Ishikawa (cell line): ENCODE results near the gene CELA3B.

ENCODE experiments used
- CEBPB ChIP-seq: IDR thresholded peaks from 2 replicates; pipeline ENCODE4 v1.6.1; 2012
- CREB1 ChIP-seq: IDR thresholded peaks from 2 replicates; pipeline ENCODE4 v1.6.1; 2012; ENCODE audit warnings: low read depth
- EGR1 ChIP-seq: IDR thresholded peaks from 2 replicates; pipeline ENCODE4 v1.6.1; 2012
- EP300 ChIP-seq: IDR thresholded peaks from 2 replicates; pipeline ENCODE4 v1.6.1; 2012; ENCODE audit warnings: borderline replicate concordance
- MAX ChIP-seq: IDR thresholded peaks from 2 replicates; pipeline ENCODE4 v1.6.1; 2012
- RAD21 ChIP-seq: IDR thresholded peaks from 2 replicates; pipeline ENCODE4 v1.6.1; 2012; ENCODE audit warnings: low read depth
- TAF1 ChIP-seq: IDR thresholded peaks from 2 replicates; pipeline ENCODE4 v1.6.1; 2012; ENCODE audit warnings: low read depth, mild to moderate bottlenecking
- TEAD4 ChIP-seq: IDR thresholded peaks from 2 replicates; pipeline ENCODE4 v1.6.1; 2012
- USF1 ChIP-seq: IDR thresholded peaks from 2 replicates; pipeline ENCODE4 v1.6.1; 2012
- ZBTB7A ChIP-seq: IDR thresholded peaks from 2 replicates; pipeline ENCODE4 v1.6.1; 2012; ENCODE audit warnings: low read depth
- TF ChIP-seq, protein P1 (sequence below): IDR thresholded peaks from 2 replicates; pipeline ENCODE4 v1.6.1; 2012; ENCODE audit warnings: low read depth, mild to moderate bottlenecking

- TF ChIP-seq ZBTB7A, result no peak
- TF ChIP-seq, protein P1, sequence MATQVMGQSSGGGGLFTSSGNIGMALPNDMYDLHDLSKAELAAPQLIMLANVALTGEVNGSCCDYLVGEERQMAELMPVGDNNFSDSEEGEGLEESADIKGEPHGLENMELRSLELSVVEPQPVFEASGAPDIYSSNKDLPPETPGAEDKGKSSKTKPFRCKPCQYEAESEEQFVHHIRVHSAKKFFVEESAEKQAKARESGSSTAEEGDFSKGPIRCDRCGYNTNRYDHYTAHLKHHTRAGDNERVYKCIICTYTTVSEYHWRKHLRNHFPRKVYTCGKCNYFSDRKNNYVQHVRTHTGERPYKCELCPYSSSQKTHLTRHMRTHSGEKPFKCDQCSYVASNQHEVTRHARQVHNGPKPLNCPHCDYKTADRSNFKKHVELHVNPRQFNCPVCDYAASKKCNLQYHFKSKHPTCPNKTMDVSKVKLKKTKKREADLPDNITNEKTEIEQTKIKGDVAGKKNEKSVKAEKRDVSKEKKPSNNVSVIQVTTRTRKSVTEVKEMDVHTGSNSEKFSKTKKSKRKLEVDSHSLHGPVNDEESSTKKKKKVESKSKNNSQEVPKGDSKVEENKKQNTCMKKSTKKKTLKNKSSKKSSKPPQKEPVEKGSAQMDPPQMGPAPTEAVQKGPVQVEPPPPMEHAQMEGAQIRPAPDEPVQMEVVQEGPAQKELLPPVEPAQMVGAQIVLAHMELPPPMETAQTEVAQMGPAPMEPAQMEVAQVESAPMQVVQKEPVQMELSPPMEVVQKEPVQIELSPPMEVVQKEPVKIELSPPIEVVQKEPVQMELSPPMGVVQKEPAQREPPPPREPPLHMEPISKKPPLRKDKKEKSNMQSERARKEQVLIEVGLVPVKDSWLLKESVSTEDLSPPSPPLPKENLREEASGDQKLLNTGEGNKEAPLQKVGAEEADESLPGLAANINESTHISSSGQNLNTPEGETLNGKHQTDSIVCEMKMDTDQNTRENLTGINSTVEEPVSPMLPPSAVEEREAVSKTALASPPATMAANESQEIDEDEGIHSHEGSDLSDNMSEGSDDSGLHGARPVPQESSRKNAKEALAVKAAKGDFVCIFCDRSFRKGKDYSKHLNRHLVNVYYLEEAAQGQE, result no peak
- no peak for TF ChIP-seq TAF1
- no peak for TF ChIP-seq EP300
- TF ChIP-seq RAD21, result no peak
- no peak for TF ChIP-seq TEAD4
- TF ChIP-seq MAX, result no peak
- no peak for TF ChIP-seq CREB1
- no peak for TF ChIP-seq USF1
- TF ChIP-seq EGR1, result no peak
- no peak for TF ChIP-seq CEBPB
Measured at GRCh38 chr1:21940492-21940891, 36.3 kb upstream of the CELA3B start.
